Prostate gland (tissue), 2 donors: Measurements from ENCODE around the gene FAM234A. TPM values are rescaled to one million over a fixed set of nuclear protein-coding genes. Genes with fewer than 3 reads are reported as not detected.

Source experiments
- DNase-seq: peaks from one replicate; pipeline ENCODE4 v3.0.0-alpha.2; 2019; ENCODE audit warnings: low spot score
- H3K27ac ChIP-seq, 2 donors: fragments of 200-600 bp; sonication (generic); 2 replicates each; pipeline ENCODE4 v1.5.1; 2017 to 2019
- H3K27me3 ChIP-seq: fragments of 200-600 bp; sonication (generic); replicated peaks from 2 replicates; pipeline ENCODE4 v1.5.1; 2019; ENCODE audit not compliant: insufficient read depth
- H3K36me3 ChIP-seq, 2 donors: fragments of 200-600 bp; sonication (generic); 1 replicate in 1 of 2; 2 replicates in 1 of 2; pipeline versions ENCODE4 v1.5.1 to v1.8.1; 2017 to 2019
- H3K4me1 ChIP-seq: fragments of 200-600 bp; sonication (generic); replicated peaks from 2 replicates; pipeline ENCODE4 v1.5.1; 2019
- H3K4me3 ChIP-seq, 2 donors: fragments of 200-600 bp; sonication (generic); 2 replicates each; pipeline ENCODE4 v1.5.1; 2017 to 2019
- H3K9me3 ChIP-seq: fragments of 200-600 bp; sonication (generic); 2 replicates; pipeline ENCODE4 v1.5.1; 2017
- POLR2A ChIP-seq: fragments of 450-650 bp; IDR thresholded peaks from one replicate; pipeline ENCODE4 v1.6.1; 2016; ENCODE audit warnings: antibody characterized with exemption, mild to moderate bottlenecking
- POLR2AphosphoS5 ChIP-seq: sonication (generic); formaldehyde crosslinking; IDR thresholded peaks from one replicate; pipeline ENCODE4 v1.6.1; 2017; ENCODE audit warnings: antibody characterized with exemption
- WGBS: methylation state at CpG from one replicate; pipeline ENCODE4 v1.1.5; 2018; 5-methylcytosine and 5-hydroxymethylcytosine counted together
- intact Hi-C: fragments of 100-400 bp; cut with DNase I; formaldehyde crosslinking; loops from one replicate; pipeline ENCODE4 v1.14.2; 2022
- total RNA-seq, 2 donors: library from RNA; depleted of rRNA; stranded (reverse); fragments of >200 nt; gene quantifications; one replicate each; pipeline ENCODE4 v1.1.0, GENCODE V29; 2016
- TF ChIP-seq, protein P1 (sequence below), 4 experiments: fragments of 200-600 bp in 2 of 4; fragments of 450-650 bp in 2 of 4; sonication (generic) in 2 of 4; IDR thresholded peaks; 1 replicate in 3 of 4; 2 replicates in 1 of 4; pipeline ENCODE4 v1.5.1; 2016 to 2019; ENCODE audit warnings: antibody characterized with exemption in 4 of 4, mild to moderate bottlenecking in 2 of 4, moderate library complexity in 2 of 4

The FAM234A gene
- total RNA-seq, 2 donors from 2014 or later = 83.8 to 114 TPM

DNA sequence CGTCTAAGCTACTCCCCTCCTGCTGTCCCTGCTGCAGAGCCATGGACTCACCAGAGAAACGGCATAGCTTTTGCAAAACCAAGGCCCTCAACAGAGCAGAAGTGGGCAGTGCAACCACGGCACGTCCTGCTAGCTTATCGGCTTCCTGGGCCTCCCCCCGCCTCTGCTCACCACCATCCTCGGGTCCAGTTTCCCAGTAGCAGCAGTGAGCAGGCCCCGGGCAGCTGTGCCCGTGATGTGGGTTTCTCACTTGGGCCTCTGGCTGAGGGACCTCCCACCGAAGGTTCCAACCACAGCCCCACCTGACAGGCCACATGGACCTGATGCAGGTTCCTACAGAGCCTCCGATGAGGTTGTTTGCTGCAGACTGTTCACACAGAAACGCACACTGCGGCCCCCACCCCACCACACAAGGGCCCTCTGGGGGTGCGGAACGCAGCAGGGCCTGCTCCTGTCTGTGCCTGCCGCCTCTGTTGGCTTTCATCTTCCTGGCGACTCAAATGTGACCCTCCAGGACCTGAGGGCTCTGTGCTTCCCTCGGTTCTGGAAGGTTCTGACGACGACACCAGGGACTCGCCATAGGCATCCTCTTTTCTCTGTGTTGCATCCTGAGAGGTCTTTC, 73.2 kb downstream of the FAM234A start:
- 88% methylated on average over 21 of the region's 21 CpGs for WGBS
- TF ChIP-seq, protein P1, sequence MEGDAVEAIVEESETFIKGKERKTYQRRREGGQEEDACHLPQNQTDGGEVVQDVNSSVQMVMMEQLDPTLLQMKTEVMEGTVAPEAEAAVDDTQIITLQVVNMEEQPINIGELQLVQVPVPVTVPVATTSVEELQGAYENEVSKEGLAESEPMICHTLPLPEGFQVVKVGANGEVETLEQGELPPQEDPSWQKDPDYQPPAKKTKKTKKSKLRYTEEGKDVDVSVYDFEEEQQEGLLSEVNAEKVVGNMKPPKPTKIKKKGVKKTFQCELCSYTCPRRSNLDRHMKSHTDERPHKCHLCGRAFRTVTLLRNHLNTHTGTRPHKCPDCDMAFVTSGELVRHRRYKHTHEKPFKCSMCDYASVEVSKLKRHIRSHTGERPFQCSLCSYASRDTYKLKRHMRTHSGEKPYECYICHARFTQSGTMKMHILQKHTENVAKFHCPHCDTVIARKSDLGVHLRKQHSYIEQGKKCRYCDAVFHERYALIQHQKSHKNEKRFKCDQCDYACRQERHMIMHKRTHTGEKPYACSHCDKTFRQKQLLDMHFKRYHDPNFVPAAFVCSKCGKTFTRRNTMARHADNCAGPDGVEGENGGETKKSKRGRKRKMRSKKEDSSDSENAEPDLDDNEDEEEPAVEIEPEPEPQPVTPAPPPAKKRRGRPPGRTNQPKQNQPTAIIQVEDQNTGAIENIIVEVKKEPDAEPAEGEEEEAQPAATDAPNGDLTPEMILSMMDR (IDR thresholded peaks at IDR 0.05) = no peak
- TF ChIP-seq POLR2AphosphoS5 = no peak
- TF ChIP-seq POLR2A = no peak
- no peak overlapping the region for H3K4me3 ChIP-seq
- no peaks in the 10 kb centered on the region for H3K9me3 ChIP-seq
- H3K4me1 ChIP-seq = no peaks in the 10 kb centered on the region
- no peaks in the 10 kb centered on the region for H3K36me3 ChIP-seq
- H3K27me3 ChIP-seq = no peaks in the 10 kb centered on the region
- no peak for DNase-seq
- intact Hi-C loops = no loop called here
- no peak overlapping the region for H3K27ac ChIP-seq

DNA sequence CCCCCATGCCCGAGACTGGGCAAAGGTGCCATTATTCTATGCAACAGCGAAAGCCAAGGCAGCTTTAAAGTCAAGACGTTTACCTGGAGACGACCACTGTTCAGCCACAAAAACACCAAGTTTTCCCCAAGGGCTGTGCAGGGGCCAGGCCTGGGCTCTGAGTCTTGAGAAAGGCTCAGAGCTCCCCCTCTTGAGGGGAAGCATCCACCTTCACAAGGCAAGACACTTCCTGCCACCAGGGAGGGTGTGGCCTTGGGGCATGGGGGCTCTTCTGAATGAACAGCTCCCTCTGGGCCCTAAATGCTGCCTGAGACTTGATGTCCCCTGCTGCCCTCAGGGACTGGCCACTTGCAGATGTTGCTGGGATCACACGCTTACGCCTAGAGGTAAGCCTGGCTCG, 74.9 kb downstream of the FAM234A start:
- TF ChIP-seq, protein P1 (IDR thresholded peaks at IDR 0.05) = no peak
- TF ChIP-seq POLR2A (no peak), POLR2AphosphoS5 (no peak)
- Histone ChIP-seq H3K27me3 (no peaks in the 10 kb centered on the region), H3K4me1 (no peaks in the 10 kb centered on the region), H3K36me3 (no peaks in the 10 kb centered on the region), H3K27ac (no peak overlapping the region), H3K4me3 (no peak overlapping the region), H3K9me3 (no peaks in the 10 kb centered on the region)
- no peak for DNase-seq
- WGBS = 88% methylated on average over 7 of the region's 7 CpGs
- intact Hi-C loops = no loop called here

DNA sequence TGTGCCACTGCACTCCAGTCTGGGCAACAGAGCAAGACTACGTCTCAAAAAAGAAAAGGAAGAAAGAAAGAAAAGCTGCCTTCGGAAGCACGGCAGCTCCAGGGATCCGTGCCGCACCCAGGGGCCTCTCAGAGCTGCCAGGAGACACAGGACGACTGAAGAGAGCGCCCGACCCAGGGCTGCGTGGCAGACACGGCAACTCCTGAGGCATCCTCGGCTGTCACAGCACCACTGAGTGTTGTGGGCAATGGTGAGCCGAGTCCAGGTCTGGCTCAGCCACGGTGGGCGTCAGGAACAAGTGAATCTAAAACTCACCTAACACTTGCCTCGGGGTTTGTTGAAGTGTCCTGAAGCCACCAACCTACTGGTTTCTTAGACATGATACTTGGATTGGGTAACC, 77.1 kb downstream of the FAM234A start:
- Histone ChIP-seq H3K4me3 (no peak overlapping the region), H3K4me1 (no peaks in the 10 kb centered on the region), H3K27ac (no peak overlapping the region), H3K36me3 (no peaks in the 10 kb centered on the region), H3K9me3 (no peaks in the 10 kb centered on the region), H3K27me3 (no peaks in the 10 kb centered on the region)
- no peak for TF ChIP-seq POLR2AphosphoS5
- no peak for TF ChIP-seq POLR2A
- TF ChIP-seq, protein P1 (IDR thresholded peaks at IDR 0.05) = no peak
- DNase-seq = no peak
- 91% methylated on average over 15 of the region's 15 CpGs for WGBS
- intact Hi-C loops = no loop called here

DNA sequence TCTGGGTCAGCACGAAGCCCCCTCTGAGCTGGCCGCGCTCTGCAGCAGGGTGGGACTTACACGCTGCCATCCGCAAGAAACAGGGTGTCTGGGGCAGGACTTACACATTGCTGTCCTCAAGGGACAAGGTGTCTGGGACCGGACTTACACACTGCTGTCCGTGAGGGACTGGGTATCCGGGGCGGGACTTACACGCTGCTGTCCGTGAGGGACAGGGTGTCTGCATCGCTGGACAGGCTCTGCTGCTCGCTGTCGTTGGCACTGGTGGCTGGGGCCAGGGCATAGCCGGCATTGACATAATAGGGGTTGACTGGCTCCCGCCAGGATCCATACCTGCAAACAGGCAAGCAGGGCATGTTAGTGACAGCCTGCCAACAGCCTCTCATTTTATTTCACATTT, 79.7 kb downstream of the FAM234A start:
- Histone ChIP-seq H3K27me3 (no peaks in the 10 kb centered on the region), H3K4me3 (no peak overlapping the region), H3K9me3 (no peaks in the 10 kb centered on the region), H3K4me1 (no peaks in the 10 kb centered on the region), H3K27ac (no peak overlapping the region), H3K36me3 (no peaks in the 10 kb centered on the region)
- WGBS = 92% methylated on average over 16 of the region's 16 CpGs
- intact Hi-C loops = no loop called here
- no peak for DNase-seq
- TF ChIP-seq POLR2A = no peak
- TF ChIP-seq, protein P1 (IDR thresholded peaks at IDR 0.05) = no peak

DNA sequence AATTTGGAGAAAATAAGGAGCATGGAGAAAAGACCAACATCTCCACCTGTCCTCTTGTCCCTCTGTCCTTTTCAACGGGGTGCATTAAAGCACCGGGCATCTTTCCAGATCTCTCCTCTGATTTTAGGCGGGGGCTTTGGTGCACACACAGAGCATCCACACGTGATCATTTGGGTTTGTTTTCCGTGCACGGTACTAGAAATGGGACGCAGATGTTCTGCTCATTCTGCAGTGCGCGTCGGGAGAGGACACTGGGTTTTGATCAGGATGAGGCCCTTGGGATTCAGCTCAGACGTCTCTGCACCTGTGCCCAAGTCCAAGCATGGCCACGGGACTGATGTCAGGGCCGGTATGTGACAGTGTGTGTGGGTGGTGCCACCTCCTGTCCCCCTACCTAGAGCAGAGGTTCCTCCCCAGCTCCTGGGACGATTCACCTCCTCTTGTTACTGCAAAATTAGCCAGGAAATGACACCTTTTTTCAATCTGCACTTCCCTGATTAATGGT, 80.2 kb downstream of the FAM234A start:
- no peaks in the 10 kb centered on the region for H3K27me3 ChIP-seq
- no peak overlapping the region for H3K27ac ChIP-seq
- 69% methylated on average over 14 of the region's 14 CpGs for WGBS
- no peak for DNase-seq
- no peaks in the 10 kb centered on the region for H3K36me3 ChIP-seq
- intact Hi-C loops = no loop called here
- no peak overlapping the region for H3K4me3 ChIP-seq
- H3K9me3 ChIP-seq = no peaks in the 10 kb centered on the region
- no peaks in the 10 kb centered on the region for H3K4me1 ChIP-seq
- TF ChIP-seq POLR2AphosphoS5 (no peak), POLR2A (no peak)
- TF ChIP-seq, protein P1 (IDR thresholded peaks at IDR 0.05) = no peak
